Sigmoid colon (tissue), 4 donors: ENCODE results near the gene RPL23.

Experiments used
- EP300 ChIP-seq, 4 donors: sonication (generic); formaldehyde crosslinking; IDR thresholded peaks; one replicate each; pipeline ENCODE4 v1.6.1; 2017; ENCODE audit warnings: antibody characterized with exemption in 4 of 4
- POLR2A ChIP-seq, 2 donors: fragments of 450-650 bp; IDR thresholded peaks; one replicate each; pipeline ENCODE4 v1.6.1; 2016; ENCODE audit warnings: antibody characterized with exemption in 2 of 2, mild to moderate bottlenecking in 2 of 2, moderate library complexity in 2 of 2
- POLR2AphosphoS5 ChIP-seq, 4 donors: sonication (generic); formaldehyde crosslinking; IDR thresholded peaks; one replicate each; pipeline ENCODE4 v1.6.1; 2017; ENCODE audit warnings: antibody characterized with exemption in 4 of 4
- TF ChIP-seq, protein P1 (sequence below), 4 experiments: fragments of 450-650 bp in 3 of 4; fragments of 200-600 bp in 1 of 4; IDR thresholded peaks; one replicate each; pipeline ENCODE4 v1.5.1; 2016 to 2019; ENCODE audit warnings: antibody characterized with exemption in 4 of 4, mild to moderate bottlenecking in 3 of 4, moderate library complexity in 2 of 4

DNA sequence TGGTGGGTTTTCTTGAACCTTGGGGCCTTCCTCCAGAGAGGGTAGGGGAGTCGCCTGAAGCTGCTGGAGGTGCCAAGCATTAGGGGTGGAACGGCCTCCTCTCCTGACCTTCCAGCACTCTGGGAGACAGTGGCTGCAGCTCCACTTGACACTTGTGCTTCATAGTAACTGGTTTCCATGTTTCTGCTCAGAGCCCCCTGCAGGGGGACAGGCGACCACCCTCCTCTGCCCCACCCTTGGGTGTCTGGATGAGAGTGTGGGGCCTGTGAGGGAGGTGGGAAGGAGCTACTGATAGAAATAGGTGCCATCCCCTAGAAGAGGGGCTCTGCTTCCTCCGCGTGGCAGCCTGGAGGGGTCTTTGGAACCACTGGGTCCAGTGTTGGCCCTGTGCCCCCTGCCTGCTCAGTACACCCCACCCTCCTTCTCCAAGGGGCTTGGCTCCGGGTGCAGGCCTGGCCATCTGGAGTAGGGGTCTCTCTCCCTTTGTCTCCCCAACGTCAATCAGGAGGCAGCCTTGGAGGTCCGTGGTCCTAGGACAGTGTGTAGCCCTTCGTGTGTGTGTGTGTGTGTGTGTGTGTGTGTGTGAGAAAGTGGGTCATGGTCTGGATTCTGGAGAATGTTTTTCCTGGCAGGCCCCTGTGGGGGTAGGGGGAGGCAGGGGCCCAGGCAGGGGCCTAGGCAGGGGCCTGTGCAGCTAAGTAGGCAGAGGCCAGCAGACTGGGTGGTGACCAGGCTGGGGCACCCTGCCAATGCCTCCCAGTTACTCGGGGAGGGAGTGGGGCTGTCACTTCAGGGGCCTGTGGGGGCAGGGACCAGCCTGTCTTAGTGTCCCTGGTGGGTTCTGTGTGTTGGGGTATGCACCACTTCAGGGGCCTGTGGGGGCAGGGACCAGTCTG is 21.2 kb upstream of the RPL23 start:
- TF ChIP-seq, protein P1, sequence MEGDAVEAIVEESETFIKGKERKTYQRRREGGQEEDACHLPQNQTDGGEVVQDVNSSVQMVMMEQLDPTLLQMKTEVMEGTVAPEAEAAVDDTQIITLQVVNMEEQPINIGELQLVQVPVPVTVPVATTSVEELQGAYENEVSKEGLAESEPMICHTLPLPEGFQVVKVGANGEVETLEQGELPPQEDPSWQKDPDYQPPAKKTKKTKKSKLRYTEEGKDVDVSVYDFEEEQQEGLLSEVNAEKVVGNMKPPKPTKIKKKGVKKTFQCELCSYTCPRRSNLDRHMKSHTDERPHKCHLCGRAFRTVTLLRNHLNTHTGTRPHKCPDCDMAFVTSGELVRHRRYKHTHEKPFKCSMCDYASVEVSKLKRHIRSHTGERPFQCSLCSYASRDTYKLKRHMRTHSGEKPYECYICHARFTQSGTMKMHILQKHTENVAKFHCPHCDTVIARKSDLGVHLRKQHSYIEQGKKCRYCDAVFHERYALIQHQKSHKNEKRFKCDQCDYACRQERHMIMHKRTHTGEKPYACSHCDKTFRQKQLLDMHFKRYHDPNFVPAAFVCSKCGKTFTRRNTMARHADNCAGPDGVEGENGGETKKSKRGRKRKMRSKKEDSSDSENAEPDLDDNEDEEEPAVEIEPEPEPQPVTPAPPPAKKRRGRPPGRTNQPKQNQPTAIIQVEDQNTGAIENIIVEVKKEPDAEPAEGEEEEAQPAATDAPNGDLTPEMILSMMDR (IDR thresholded peaks at IDR 0.05) = no peak
- TF ChIP-seq POLR2A (IDR thresholded peaks at IDR 0.05) = no peak
- no peak for TF ChIP-seq POLR2AphosphoS5 (IDR thresholded peaks at IDR 0.05)
- TF ChIP-seq EP300 (IDR thresholded peaks at IDR 0.05) = no peak
